HG03039 (cell line): Measurements from ENCODE around the gene EXT2.

Experiments used
- ATAC-seq: cut with Tn5 transposase; IDR thresholded peaks from one replicate; pipeline ENCODE4 v1.9.1; 2021; ENCODE audit warnings: mild to moderate bottlenecking, moderate library complexity; ENCODE audit not compliant: unreplicated experiment

EXT2 gene

DNA sequence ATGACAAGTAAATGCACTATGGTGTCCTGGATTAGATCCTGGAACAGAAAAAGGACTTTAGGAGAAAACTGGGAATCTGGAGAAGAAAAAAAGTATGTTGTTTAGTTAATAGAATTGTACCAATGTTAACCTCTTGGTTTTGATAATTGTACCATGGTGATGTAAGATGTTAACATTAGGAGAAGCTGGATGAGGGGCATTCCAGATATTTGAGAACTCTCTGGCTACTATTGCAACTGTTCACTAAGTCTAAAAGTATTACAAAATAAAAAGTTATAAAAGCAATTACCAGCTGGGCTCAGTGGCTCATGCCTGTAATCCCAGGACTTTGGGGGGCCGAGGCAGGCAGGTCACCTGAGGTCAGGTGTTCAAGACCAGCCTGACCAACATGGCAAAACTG, 66.5 kb downstream of the EXT2 start:
- ATAC-seq = no peak

GRCh38 chr11:44162662-44163061, 67.2 kb downstream of the EXT2 start:
- ATAC-seq = no peak

DNA sequence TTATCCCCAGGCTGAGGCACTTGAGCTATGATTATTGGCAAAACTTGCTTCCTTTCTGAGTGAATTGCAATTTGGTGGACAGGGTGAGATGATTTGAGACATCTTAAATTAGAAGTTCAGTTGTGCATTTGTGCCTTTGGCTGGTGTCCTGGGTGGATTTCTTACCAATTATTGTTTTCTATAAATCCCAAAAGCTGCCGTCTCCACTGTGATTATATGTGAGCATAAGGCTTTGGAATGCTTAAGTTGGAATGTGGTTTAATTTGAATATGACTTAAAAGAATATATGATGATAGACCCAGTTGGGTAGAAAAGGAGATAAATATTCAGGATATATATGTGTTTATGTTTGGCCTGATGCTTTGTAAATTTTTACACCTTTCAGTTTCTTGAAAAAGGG, 70.0 kb downstream of the EXT2 start:
- no peak for ATAC-seq

DNA sequence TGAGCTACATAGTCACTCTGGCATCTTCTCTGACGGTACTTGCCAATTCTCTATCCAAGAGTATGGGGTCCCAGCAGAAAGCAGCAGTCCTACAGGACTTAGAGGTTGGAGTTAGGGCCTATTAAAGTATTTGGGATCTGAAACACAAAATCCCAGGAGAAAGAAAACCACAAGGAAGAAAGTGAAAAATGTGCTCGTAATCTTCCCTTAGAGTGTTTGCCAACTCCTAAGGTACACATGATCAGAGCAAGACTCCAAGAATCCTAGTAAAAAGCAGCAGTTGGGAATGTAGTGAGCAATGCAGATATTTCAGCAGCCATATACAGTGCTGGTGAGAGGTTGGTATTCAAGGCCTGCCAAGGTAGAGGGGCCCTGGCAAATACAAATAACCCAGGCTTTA, 71.6 kb downstream of the EXT2 start:
- no peak for ATAC-seq

GRCh38 chr11:44171518-44171917, 76.0 kb downstream of the EXT2 start:
- no peak for ATAC-seq

GRCh38 chr11:44172966-44173365, 77.5 kb downstream of the EXT2 start:
- no peak for ATAC-seq

- no peak for ATAC-seq
Observed at GRCh38 chr11:44174842-44175241, 79.4 kb downstream of the EXT2 start.

- no peak for ATAC-seq
Observed at GRCh38 chr11:44176546-44177213, 81.2 kb downstream of the EXT2 start.

GRCh38 chr11:44177905-44178304, 82.4 kb downstream of the EXT2 start:
- ATAC-seq = no peak

DNA sequence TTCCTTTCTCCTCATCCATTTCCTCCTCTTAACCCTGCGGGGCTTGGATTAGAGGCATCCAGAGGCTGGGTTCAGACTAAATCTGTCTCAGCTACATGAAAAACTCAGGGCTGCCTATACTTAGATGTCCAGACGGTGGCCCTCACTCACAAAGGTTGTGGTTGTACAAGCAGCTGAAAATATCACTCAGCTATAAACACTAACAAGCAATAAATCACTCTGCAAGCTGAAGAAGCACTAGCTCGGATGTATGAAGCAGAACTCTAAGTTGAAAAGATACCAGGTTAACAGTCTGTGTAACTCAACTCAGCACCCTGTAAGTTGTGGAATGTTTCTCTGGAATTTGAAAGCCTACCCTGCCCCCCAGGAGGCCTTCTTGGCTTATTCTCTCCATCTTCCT, 82.9 kb downstream of the EXT2 start:
- no peak for ATAC-seq

GRCh38 chr11:44179173-44179572, 83.7 kb downstream of the EXT2 start:
- no peak for ATAC-seq

- no peak for ATAC-seq
Observed at GRCh38 chr11:44180107-44180506, 84.6 kb downstream of the EXT2 start.

DNA sequence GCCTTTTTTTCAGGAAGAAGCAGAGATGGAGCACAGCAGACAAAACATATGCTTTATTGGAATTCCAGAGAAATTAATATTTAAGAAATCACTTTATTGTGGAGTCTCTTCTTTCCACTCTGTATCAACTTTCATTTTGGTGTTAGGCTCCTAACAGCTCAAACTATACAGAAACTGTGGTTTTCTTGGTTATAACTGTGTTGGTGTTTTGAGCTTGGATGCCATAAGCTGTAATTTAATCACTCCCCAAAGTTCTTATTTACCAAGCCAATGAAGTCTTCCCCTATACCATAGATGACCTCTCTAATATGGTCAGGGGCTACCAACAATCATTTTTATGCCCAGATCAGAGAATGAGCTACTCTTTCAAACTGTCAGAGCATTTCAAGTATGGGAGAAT, 90.0 kb downstream of the EXT2 start:
- no peak for ATAC-seq

- ATAC-seq = no peak
Observed at GRCh38 chr11:44186321-44186930, 90.9 kb downstream of the EXT2 start.

DNA sequence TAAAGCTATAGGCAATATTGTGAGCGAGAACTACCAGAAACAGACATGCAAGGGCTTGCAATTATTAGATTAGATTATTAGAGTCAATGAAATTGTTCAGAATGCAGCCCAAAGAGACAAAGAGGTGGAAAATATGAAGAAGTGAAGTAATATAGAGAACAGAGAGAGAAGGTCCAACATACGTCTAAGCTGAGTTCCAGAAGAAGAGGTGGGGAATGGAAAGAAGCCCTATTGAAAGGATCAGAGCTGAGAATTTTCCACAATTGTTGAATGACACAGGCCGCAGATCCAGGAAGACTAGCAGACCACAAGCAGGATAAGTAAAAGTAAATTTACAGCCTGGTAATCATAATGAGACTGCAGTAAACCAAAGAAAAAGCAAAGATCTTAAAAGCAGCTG, 93.2 kb downstream of the EXT2 start:
- no peak for ATAC-seq

- no peak for ATAC-seq
Observed at GRCh38 chr11:44189986-44190882, 94.8 kb downstream of the EXT2 start.

DNA sequence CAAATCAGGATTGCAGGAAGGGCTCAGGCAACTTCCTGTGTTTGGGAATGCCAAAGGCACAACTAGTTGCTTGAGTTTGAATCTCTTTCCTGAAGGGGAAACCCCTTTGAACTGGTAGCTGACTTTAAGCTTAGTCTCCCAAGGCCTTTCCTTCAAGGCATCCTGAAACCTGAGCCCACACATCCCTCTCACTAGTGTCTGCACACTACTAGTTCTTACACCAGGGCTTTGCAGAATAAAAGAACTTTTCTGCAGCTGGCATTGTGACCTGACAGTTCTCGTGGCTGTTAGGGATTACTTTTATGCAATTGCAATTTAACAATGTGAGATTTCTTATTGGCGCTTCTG, 95.4 kb downstream of the EXT2 start:
- ATAC-seq = no peak

DNA sequence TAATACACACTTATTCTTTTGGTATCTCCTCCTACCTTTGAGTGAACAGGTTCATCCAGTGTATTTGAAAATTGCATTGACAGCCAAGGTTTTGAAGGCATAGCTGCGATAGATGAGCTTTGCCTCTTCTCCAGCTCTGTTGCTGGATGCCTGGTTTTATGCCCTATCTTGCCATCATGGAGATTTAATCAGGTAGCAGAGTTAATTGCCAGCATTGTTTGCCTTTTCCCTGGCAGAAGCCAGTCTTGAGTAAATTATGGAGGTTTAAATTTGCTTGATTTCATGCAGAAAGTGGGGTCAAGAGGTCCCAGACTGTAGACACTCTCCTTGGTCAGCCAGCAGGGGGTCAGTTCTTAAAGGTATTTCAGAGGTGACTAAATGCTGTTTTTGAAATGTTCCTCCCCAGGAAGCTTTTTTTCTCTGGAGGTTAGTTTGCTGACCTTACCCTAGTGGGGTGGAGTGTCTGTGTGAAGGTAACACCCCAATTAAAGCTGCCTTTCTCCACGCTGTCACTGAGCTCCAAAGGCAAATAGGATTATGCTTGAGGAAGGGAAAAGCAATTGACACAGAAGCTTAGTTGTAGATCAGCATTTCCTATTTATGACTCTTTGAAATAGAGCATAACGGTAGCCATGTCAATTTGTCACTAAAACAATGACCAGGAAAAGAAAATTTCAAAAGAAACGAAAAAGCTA, 96.0 kb downstream of the EXT2 start:
- ATAC-seq = no peak

DNA sequence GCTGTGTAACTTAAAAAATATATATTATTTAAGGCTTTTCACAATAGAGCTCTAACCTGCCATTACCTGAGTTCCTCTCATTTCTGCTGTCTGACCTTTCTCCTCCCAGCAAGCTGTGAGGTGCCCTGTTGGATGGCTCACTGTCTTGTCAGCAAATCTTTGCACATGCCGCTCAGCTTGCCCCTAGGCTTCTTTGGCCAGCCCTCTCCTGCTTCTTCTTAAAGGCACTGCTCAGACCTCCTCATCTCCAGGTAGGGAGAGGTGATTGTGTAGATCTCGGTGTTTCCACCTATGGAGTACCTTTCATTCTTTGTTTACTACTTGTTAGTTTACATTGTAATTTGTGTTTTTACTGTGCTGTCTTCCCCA, 96.5 kb downstream of the EXT2 start:
- ATAC-seq = no peak

DNA sequence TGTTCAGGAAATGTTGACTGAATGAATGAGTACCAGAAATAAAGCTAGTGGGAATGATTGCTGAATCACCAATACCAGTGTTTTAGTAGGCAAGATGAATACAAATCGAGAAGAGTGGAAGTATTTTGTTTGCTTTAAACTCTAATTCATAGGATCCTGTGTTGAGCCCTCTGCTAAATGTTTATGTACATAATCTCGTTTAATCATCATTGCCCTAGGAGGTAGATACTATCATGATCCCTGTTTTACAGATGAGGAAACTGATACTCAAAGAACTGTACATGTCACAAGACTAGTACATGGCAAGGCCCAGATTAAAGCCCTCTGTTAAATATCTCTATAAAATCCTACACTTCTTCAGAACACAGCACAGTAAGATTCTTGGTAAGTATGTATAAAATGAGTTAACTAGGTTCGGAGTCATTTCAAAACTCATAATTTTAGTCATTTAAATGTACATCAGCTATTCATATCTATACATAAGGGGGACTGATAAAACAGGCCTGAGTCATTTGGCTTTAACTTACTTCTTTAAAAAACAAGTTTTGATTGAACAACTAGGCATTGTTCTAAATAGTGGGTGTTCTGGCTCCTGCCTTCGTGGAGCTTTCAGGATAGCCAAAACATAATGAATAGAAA, 97.1 kb downstream of the EXT2 start:
- no peak for ATAC-seq

DNA sequence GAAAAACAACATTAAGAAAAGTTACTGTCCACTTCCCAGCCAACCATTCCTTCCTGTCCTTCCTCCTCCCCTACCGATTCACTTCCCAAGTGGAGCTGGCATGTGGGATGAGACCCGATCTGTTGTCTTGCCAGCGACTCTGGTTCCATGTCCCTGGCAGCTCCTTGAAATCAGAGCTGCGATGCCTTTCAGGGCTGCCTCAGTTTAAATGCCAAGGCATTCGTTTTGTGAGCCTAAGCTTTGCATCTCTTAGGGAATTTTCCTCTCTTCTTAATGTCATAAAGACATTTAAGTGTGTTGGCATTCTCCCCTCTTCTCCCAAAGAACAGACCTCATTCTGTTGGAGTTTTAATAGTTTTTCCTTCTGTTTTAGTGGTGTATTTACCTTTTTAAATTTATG, 98.4 kb downstream of the EXT2 start:
- no peak for ATAC-seq
